Stimulated activated CD4-positive, alpha-beta T cell treated with anti-CD3 and anti-CD28 coated beads, Interleukin-1b, Interleukin-23, amount 100 ng/mL, for 1 hour (primary cell): Measurements from ENCODE around the gene LY86.

Source experiments
- DNase-seq, 2 donors: peaks; one replicate each; pipeline ENCODE4 v3.0.0-alpha.2; 2020; ENCODE audit warnings: low read depth in 2 of 2

Gene LY86

DNA sequence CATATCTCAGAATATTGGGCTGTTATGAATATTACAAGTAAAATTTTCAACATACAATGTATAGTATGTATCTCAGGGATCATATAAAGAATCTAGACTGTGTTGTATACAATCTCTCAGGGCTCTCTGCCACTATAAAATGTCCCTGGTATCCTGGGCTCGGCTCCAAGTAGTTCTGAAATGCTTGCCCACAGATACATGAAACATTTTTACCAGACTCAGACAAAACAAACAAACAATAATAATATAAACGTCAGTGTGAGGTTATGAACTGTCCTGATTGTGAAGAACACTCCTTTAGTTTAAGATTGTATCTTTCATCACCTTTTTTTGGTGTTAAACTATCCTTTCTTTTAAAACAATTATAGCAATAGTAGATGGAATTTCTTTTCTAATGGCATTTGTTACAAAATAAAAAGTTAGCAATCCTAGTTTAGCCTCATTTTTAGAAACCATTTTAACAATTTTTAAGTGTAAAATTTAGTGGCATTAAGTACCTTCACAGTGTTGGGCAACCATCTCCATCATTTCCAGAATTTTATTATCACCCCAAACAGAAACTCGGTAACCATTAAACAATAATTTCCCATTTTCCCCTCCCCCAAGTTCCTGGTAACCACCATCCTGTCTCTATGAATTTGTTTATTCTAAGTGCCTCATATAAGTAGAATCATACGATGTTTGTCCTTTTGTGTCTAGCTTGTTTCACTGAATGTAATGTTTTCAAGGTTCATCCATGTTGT, 17.4 kb upstream of the LY86 start:
- no peak for DNase-seq

DNA sequence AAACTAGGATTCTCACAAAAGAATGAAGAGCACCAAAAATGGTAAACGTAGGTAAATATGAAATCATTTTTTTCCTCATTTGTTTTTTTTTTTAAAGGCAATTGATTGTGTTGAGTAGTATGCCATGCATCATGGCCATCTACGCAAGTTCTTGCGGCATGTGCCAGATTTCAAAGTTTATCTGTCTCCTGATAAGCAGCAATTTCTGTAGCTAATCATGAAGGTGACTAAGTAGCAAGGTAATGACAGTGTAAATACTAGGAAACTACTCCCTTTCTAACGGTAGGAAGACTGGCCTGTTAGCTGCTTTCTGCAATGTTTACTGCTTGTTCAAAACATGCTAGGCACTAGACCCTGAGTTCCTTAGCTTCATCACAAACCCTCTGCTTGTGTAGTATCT, 13.4 kb upstream of the LY86 start:
- no peak for DNase-seq

DNA sequence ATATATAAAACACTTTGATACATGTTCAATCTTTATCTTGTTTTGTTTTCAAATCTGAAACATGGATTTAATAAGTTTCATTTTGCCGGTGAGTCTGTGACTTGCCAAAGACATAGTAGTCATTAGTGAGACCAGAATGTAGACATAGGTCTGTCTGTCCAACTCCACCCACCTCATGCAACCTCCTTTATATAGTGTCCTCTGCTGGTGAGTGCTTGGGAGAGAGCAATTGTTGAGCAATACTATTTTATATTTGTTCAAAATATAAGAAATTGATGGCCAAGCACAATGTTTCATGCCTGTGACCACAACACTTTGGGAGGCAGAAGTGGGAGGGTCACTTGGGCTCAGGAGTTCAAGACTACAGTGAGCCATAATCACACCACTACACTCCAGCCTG, 10.8 kb upstream of the LY86 start:
- DNase-seq = no peak

DNA sequence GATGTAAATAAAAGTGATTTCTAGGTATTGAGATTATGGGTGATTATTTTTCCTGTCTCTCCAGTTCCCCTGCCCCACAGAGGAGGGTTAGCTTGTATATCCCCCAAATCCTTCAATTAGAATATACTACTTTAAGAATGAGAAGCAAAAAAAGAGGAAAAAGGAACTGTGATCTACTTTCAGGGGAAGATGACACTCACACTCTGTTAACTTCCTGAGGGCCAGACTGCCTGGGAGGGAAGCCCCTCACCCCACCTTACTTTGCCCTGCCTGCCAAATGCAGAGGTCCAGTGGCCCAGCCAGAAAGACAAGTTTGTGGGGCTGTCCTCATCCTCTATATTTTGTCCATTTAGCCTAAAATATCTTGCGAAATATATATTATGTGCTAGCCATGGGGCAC, 9.2 kb upstream of the LY86 start:
- DNase-seq = no peak

DNA sequence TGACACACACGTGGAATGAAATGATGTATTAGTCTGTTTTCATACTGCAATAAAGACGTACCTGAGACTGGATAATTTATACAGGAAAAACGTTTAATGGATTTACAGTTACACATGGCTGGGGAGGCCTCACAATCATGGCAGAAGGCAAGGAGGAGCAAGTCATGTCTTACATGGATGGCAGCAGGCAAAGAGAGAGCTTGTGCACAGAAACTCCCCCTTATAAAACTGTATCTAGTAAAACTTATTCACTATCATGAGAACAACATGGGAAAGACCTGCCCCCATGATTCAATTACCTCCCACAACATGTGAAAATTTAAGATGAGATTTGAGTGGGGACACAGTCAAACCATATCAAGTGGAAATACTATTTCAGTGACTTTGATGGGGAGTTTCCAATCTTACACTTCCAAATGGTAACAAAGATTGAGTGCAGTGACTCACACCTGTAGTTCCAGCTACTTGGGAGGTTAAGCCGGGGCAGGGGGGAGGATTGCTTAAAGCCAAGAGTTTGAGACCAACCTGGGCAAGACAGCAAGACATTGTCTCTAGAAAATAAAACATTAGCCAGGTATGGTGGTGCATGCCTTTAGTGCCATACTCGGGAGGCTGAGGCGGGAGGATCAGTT, 8.2 kb upstream of the LY86 start:
- DNase-seq = no peak

DNA sequence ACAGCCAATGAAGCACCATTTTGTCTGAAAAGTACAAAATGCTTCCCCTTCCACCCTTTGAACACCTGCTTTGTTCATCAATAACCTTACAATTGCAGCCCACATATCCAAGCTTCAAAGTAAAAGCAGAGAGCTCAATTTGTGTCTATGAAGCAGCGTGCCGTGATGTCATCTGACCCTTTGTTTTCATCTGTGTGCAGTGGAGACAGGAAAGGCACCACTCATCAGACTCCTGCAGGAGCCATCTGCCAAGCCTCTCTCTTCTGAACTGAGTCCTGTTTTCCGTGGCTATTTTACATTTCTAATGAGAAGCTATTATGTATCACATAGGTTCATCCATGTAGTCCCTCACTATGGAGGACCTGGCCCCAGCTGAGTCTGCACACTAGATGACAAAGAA, 7.5 kb upstream of the LY86 start:
- DNase-seq = no peak

DNA sequence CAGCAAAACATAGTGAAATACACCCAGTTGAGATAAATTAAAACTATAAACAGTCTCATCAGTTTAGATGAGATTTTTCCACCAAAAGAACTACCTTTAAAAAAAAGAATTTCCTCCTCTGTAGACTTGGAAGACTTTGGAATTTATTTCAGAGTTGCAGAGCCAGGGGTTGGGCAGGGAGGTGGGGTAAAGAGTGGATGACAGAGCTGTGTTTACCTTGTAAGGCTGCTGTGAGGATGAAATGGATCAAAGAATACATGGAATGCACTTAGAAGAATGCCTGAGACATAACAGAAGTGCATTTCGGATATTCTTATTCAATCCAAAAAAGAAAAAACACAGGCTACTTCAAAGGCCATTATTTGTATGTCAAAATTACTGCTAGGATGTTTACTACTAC, 6.4 kb upstream of the LY86 start:
- no peak for DNase-seq

DNA sequence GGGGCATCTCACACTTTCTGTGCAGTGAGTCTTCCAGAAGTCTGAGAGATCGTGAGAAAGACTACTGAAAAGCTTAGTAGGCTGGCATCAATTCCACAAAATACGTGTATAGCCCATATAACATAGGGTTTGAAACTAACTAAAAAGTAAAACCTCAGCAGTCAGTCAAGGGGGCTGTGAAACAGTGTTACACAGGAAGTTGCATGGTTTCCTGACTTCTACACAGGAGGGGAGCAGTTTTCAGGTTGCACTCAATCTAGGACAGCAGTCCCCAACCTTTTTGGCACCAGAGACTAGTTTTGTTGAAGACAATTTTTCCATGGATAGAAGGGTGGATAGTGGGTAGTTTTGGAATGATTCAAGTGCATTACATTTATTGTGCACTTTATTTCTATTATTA, 4.7 kb upstream of the LY86 start:
- DNase-seq = no peak

DNA sequence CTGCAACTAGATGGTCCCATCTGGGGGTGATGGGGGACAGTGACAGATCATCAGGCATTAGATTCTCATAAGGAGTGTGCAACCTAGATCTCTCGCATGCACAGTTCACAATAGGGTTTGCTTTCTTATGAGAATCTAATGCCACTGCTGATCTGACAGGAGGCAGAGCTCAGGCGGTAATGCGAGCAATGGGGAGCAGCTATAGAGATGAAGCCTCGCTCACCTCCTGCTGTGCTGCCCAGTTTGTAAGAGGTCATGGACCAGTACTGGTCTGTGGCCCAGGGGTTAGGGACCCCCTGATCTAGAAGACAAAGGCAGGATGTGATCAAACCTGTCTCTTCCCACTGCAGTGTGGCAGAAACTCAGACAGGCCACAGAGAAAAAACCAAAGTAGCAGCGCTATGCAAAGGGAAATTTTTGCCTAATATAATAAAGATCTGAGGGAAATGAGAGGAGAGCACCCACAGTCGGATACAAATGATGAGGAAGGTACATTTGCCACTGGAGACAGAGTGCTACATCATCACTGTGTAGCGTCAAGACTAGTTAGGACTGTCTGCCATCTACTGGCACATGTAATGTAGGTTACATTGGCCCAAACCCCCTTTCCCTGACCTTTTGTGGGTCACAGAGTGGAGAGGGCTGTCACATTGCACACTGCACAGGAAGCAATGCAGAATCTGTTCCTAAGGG, 4.1 kb upstream of the LY86 start:
- no peak for DNase-seq

DNA sequence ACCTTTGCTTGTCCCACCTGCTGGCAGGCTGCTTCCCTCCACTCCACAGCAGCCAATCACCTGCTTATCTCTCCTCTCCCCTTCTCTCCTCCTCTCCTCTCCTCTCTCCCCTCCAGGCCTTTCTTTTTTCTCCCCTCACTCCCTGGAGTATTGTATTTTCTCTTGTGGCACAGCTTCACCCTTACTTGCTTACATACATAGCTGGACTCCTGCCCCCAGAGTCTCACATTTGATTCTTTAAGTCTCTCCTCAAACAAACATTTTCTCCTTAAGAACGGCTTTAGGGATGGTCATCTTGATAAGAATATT, 3.6 kb upstream of the LY86 start:
- DNase-seq = no peak

DNA sequence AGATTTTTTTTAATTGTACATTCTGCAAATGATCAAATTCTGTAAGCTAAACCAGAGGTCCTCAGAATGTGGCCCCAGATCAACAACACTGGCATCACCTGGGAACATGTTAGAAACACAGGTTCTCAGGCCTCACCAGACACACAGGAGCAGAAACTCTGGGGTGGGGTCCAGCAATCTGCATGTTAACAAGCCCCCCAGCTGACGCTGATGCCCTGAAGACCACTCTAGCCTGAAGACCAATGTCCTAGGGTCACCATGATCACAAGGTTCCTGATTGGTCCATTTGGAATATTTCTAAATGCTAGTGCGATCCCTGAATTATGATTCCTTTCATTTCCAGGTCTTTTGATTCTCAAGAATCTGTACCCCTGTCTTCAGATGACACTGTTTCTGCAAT, 2.4 kb upstream of the LY86 start:
- no peak for DNase-seq

DNA sequence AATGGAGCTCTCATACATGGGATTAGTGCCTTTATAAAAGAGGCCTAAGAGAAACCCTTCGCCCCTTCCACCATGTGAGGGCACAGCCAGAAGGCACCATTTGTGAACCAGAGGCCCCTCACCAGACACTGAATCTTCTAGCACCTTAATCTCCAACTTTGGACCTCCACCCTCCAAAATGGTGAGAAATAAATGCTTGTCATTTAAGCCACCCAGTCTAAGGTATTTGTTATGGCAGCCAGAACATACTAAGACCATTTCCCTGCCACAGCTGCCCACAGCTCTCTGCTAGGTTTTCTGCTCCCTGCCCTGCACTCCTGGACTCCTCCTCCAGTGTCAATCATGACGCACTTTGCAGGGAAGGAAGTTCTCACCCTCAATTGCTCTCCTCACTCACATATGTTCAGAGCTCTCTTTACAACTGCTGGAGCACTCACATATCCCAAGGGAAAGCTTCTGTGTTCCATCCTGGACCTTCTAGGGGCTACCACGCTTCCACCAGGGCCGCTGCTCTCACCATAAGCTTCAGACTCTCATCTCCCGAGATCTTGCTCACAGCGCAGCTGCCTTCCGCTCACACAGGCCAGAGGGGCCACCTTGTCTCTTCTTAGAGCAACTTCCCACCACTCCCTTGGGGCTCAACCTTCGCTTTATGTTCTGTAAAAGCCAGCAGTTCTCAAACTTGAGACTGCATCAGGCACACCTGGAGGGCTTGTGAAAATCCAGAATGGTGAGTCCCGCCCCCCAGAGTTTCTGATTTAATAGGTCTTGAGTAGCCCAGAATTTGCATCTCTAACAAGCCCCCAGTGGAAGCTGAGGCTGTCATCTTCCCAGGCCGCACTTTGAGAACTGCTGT, 1.6 kb upstream of the LY86 start:
- no peak for DNase-seq

DNA sequence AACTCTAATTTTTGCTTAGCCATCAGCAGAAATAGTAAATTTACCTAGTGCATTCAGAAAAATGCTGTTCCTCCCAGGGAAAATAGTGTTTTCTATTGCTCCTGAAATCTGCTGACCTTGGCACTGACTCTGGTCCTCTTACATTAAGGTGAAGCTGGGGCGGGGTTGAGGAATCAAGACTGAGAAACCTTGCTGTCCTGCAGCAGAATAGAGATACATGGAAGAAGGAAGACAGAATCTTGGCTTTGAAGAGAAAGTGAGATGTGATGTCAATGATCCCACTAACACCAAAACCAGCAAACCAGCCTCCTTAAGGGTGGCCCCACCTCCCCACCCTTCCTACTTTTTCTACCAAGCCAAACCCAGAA, 840 bp upstream of the LY86 start:
- no peak for DNase-seq

DNA sequence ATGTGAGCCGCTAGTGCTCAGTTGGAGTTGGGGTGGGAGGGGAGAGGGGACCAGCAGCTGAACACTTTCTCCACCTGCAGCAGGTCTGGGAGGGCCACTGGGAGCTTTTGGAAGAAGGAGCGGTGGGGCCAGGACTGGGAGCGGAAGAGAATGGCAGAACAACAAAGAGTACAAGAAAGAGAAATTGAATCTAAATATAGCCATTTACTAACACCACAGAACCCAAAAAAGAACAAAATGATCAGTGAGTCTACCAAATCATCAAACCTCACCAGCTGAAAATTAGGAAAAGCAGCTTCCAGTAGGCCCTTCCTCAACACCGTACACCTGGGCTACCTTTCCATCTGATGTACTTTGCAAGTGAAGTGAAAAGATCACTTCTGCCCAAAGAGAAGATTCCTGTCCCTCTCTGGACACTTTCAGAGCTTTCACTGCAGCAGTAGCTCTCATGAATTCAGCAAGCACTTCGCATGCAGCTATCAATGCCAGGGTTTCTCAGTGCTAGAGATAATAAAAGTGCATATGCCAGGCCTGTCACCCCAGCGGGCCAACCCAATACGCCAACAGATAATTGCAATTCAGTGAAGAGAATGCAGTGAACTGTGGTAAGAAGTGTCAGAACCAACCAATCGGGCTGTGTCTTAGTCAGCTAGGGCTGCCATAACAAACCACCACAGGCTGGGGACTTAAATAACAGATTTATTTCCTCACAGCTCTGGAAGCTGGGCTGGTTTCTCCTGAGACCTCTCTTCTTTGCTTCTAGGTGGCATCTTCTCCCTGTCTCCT, 597 bp downstream of the LY86 start:
- DNase-seq = no peak

DNA sequence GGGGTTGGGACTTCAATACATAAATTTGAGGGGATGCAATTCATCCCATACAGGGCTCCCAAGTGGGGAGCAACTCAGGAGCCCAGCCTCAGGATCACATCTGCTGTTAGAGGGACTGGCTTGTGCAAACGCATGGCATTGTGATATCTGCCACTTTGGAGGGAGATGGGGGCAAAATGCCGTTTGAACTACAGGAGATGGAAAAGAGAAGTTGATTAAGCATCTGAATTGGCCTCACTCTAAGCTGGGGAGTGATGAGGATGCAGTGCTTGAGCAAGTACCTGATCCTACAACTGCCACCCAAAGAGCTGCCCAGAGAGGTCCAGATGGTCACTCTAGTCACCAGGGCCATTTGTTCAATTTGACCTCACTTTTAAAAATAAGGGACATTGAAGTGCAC, 2.0 kb downstream of the LY86 start:
- no peak for DNase-seq

DNA sequence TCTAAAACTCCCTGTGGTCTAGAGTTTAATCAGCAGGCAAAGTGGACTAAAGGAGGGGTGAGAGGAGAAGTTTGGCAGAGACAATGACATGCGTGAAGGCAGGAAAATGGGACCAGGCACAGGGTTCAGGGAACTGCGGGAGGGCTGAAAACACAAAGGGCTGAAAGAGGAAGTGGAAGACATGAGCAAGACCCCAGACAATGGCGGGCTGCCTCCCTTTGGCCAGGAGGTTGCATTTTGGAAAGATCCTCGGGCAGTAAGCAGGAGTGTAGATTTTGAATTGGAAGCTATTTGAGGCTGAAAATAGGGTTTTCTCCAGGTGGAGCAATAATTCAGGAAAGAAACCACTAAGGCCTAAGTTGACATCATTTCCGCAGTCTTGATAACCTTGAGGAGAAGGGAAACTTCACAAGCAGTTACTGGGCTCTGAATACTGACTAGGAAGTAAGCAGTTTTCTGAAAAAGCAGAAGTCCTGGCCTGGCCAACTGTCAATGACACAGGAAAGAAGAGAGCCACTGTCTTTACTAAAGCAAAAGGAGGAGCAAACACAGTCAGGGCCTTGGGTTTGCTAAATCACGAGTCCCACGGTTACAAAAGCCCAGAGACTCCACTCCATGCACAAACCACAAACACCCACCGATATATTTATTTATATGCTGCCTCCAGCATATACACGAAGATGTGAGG, 3.4 kb downstream of the LY86 start:
- no peak for DNase-seq

DNA sequence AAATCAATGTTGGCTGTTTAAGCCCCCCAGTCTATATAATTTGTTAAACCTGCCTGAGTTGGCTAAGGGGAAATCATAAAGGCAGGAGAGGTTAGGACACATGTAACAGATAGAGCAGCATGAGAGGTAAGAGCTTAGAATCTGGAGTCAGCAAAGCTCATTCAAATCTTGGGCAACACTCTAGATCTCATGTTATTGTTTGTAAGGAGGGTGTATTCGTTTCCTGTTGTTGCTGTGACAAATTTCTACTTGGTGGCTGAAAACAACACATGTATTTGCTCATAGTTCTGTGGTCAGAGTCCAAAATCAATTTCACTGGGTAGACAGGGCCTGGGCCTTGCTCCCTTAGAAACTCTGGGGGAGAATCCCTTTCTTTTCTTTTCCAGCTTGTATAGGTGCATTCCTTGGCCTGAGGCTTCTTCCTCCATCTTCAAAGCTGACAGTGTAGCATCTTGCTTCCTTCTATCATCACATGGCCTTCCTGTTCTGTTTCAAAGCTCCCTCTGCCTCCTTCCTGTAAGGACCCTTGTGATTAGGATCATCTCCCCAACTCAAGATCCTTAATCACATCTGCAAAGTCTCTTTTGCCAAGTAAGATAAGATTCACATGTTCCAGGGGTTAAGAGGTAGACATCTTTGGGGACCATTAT, 4.4 kb downstream of the LY86 start:
- no peak for DNase-seq

DNA sequence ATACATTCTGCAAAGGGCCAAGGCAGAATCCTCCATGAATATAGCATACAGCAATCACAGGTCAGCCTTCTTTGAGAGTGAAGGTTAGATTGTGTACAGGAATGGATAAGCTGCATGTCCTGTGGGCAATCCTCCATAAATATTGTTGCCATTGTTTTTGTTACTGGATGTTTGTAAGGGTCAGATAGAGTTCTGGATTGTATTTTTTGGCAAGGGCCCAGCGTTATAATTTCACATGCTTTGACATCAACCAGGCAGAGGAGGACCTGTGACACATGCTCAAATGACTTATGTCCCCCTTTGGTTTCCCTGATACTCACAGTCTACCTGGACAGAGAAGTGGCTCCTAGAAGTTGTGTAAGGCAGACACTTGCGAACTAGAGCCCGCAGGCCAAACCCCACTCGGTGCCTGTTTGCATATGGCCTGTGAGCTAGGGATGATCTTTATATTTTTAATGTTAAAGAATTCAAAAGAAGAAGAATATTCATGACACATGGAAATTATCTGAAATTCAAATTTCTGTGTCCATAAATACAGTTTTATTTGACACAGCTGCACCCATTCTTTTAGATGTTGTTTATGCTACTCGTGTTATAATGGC, 5.4 kb downstream of the LY86 start:
- DNase-seq = no peak

DNA sequence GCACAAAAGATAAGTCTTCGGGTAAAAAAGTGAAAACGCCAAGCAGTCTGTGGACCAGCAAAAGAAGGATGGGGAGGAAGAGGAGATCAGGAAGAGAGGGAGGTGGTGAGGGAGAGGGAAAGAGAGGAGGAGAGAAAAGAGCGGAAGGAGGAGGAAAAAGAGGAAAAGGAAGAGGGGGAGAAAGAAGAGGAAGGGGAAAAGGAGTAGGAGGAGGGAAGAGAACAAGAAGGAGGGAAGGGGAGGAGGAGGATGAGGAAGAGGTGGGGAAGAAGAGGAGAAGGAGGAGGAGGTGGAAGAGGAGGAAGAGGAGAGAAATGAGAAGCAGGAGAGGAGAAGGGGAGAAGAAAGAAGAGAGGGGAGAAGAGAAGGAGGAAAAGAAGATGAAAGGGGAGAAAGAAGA, 6.5 kb downstream of the LY86 start:
- DNase-seq = no peak

DNA sequence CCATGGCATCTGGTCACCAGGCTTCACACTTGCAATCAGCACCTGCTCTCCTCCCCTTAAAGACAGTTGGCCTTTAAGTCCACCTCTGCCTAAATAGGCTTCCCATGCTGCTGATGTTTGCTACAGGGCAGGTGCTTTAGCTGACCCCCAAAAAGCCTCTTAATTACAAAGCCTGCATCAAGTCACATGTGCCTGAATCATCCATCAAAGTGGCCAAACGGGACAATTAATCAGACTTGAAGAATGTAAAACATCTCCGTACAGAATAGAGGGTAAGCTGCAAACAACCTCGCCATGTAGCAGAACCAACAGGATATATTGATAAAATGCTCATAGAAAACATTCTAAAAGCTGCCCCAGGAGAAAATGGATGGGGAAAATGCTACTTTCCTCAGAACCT, 7.4 kb downstream of the LY86 start:
- no peak for DNase-seq
